ENCODE measurements around the gene USP47. TPM values are rescaled to one million over a fixed set of nuclear protein-coding genes. Genes with fewer than 3 reads are reported as not detected.

The USP47 gene
- total RNA-seq, 4 donors from 2014 or later, result 84.4 to 222 (median 97.6) TPM

DNA sequence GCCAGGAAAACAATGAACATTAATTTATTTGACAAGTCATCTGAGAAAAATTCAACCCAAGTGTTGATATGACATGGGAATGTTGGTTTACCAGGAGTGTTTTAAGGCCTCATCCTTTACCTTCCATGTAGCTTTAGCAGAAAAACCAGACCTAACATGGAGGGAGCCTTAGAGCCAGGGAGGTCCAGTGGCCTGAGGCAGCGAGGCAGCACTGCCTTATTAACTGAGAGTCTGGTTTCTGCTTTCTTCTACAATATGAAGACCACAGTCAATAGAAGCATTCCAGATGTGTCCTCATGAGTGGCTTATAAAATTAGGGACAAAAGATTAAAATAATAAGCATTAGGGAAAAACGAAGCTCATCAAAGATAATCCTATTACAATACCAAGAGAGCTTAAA, 105.1 kb downstream of the USP47 start:
- H3K9me3 ChIP-seq, result no peaks in the 10 kb centered on the region
- H3K27ac ChIP-seq, result no peak overlapping the region
- peaks cover 0 to 47% of the 10 kb centered on the region in 2 donors for H3K36me3 ChIP-seq
- H3K4me3 ChIP-seq, result no peak overlapping the region
- in situ Hi-C loops (cut with MboI; ENCODE audit: low sequenced_read_pairs in 4 of 4) (loop anchor here in 2 of 4 donors (25.0 kb wide), 2 partner anchors 90 to 340 kb away; no protein-coding TSS in a partner anchor), intact Hi-C loops (cut with DNase I; ENCODE audit: low total_unique reads) (no loop called here)
- ATAC-seq, result no peak
- H3K27me3 ChIP-seq, result no peaks in the 10 kb centered on the region
- peaks cover 0 to 5% of the 10 kb centered on the region in 2 donors for H3K4me1 ChIP-seq
- no peak for TF ChIP-seq POLR2A (IDR thresholded peaks at IDR 0.05)
- TF ChIP-seq, protein P1, sequence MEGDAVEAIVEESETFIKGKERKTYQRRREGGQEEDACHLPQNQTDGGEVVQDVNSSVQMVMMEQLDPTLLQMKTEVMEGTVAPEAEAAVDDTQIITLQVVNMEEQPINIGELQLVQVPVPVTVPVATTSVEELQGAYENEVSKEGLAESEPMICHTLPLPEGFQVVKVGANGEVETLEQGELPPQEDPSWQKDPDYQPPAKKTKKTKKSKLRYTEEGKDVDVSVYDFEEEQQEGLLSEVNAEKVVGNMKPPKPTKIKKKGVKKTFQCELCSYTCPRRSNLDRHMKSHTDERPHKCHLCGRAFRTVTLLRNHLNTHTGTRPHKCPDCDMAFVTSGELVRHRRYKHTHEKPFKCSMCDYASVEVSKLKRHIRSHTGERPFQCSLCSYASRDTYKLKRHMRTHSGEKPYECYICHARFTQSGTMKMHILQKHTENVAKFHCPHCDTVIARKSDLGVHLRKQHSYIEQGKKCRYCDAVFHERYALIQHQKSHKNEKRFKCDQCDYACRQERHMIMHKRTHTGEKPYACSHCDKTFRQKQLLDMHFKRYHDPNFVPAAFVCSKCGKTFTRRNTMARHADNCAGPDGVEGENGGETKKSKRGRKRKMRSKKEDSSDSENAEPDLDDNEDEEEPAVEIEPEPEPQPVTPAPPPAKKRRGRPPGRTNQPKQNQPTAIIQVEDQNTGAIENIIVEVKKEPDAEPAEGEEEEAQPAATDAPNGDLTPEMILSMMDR (IDR thresholded peaks at IDR 0.05 in 4 of 5, conservative IDR thresholded peaks at IDR 0.05 in 1 of 5), result no peak
- no peak for DNase-seq

DNA sequence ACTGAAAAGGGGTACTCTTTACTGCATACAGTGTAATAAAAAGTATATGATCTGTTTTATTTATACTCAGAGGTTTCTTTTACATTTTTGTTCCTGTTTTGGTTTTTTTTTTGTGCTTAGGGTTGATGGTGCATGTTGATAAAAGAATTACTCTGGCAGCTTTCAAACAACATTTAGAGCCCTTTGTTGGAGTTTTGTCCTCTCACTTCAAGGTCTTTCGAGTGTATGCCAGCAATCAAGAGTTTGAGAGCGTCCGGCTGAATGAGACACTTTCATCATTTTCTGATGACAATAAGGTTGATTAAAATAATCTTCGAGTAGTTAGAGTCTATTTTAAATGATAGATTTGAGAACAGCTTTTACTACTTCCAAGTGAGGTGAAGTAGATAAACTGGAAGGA, 106.1 kb downstream of the USP47 start:
- no peak for TF ChIP-seq POLR2A (IDR thresholded peaks at IDR 0.05)
- TF ChIP-seq, protein P1 (IDR thresholded peaks at IDR 0.05 in 4 of 5, conservative IDR thresholded peaks at IDR 0.05 in 1 of 5), result no peak
- Histone ChIP-seq H3K27me3 (no peaks in the 10 kb centered on the region), H3K36me3 (peaks cover 2 to 49% of the 10 kb centered on the region in 2 donors), H3K4me3 (no peak overlapping the region), H3K27ac (no peak overlapping the region), H3K4me1 (peaks cover 0 to 5% of the 10 kb centered on the region in 2 donors), H3K9me3 (no peaks in the 10 kb centered on the region)
- in situ Hi-C loops (cut with MboI; ENCODE audit: low sequenced_read_pairs in 4 of 4), result loop anchor here in 2 of 4 donors (25.0 kb wide), 2 partner anchors 89 to 339 kb away; no protein-coding TSS in a partner anchor
- intact Hi-C loops (cut with DNase I; ENCODE audit: low total_unique reads), result no loop called here
- ATAC-seq (no peak), DNase-seq (no peak)

GRCh38 chr11:11948242-11948947, 106.6 kb downstream of the USP47 start:
- TF ChIP-seq, protein P1 (IDR thresholded peaks at IDR 0.05 in 4 of 5, conservative IDR thresholded peaks at IDR 0.05 in 1 of 5), result no peak
- no peaks in the 10 kb centered on the region for H3K27me3 ChIP-seq
- H3K4me1 ChIP-seq, result peaks cover 0 to 5% of the 10 kb centered on the region in 2 donors
- DNase-seq, result no peak
- H3K36me3 ChIP-seq, result peaks cover 8 to 52% of the 10 kb centered on the region in 2 donors
- H3K9me3 ChIP-seq, result no peaks in the 10 kb centered on the region
- intact Hi-C loops (cut with DNase I; ENCODE audit: low total_unique reads), result no loop called here
- no peak overlapping the region for H3K27ac ChIP-seq
- ATAC-seq, result no peak
- in situ Hi-C loops (cut with MboI; ENCODE audit: low sequenced_read_pairs in 4 of 4), result loop anchor here in 2 of 4 donors (25.0 kb wide), 2 partner anchors 89 to 339 kb away; no protein-coding TSS in a partner anchor
- no peak overlapping the region for H3K4me3 ChIP-seq

- H3K27me3 ChIP-seq, result no peaks in the 10 kb centered on the region
- intact Hi-C loops (cut with DNase I; ENCODE audit: low total_unique reads), result no loop called here
- H3K9me3 ChIP-seq, result no peaks in the 10 kb centered on the region
- H3K4me1 ChIP-seq, result no peaks in the 10 kb centered on the region
- no peak overlapping the region for H3K27ac ChIP-seq
- in situ Hi-C loops (cut with MboI; ENCODE audit: low sequenced_read_pairs in 4 of 4), result loop anchor here in 2 of 4 donors (25.0 kb wide), 2 partner anchors 88 to 338 kb away; no protein-coding TSS in a partner anchor
- DNase-seq (no peak), ATAC-seq (no peak)
- H3K36me3 ChIP-seq, result peaks cover 8 to 63% of the 10 kb centered on the region in 2 donors
- TF ChIP-seq POLR2A (IDR thresholded peaks at IDR 0.05), result no peak
- TF ChIP-seq, protein P1 (IDR thresholded peaks at IDR 0.05 in 4 of 5, conservative IDR thresholded peaks at IDR 0.05 in 1 of 5), result no peak
- no peak overlapping the region for H3K4me3 ChIP-seq
Observed at GRCh38 chr11:11949482-11949881, 107.7 kb downstream of the USP47 start.

Data from gastrocnemius medialis (tissue), 4 donors.